GM06990 (cell line): ENCODE results near the gene ID3.
A peak's percentile ranks its signal among the peaks of the same experiment; 100 is the strongest.

Experiments used
- DNase-seq: peaks from one replicate; pipeline ENCODE4 v3.0.0-alpha.2; 2011; ENCODE audit not compliant: insufficient read length; ENCODE audit errors: extremely low read depth
- H3K27me3 ChIP-seq: replicated peaks from 2 replicates; pipeline ENCODE4 v1.6.0; 2011; ENCODE audit warnings: low read length; ENCODE audit not compliant: control insufficient read depth, insufficient read depth
- H3K36me3 ChIP-seq: 2 replicates; pipeline ENCODE4 v1.5.1; 2011; ENCODE audit warnings: low read length; ENCODE audit not compliant: control insufficient read depth, insufficient read depth
- H3K4me3 ChIP-seq: replicated peaks from 2 replicates; pipeline ENCODE4 v1.5.1; 2011; ENCODE audit warnings: low read depth, mild to moderate bottlenecking, control low read depth, low read length
- CTCF ChIP-seq: IDR thresholded peaks from 2 replicates; pipeline ENCODE4 v1.5.1; 2011; ENCODE audit warnings: low read length, control low read depth, mild to moderate bottlenecking, inconsistent platforms; ENCODE audit not compliant: insufficient read depth, poor library complexity, severe bottlenecking

ID3 gene

GRCh38 chr1:23581219-23581618, 21.9 kb upstream of the ID3 start:
- DNase-seq = no peak
- Histone ChIP-seq H3K4me3 (no peak overlapping the region), H3K36me3 (no peaks in the 10 kb centered on the region), H3K27me3 (no peaks in the 10 kb centered on the region)
- TF ChIP-seq CTCF = no peak

DNA sequence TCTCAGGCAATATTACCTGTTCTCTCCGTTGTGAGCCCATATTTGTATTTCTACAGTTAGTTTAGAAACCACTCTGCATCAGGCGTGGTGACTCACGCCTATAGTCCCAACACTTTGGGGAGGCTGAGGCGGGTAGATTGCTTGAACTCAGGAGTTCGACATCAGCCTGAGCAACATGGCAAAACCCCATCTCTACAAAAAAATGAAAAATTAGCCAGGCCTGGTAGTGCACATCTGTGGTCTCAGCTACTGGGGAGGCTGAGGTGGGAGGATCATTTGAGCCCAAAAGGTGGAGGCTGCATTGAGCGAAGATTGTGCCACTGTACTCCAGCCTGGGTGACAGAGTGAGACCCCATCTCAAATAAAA, 19.7 kb upstream of the ID3 start:
- DNase-seq = no peak
- no peak overlapping the region for H3K4me3 ChIP-seq
- no peaks in the 10 kb centered on the region for H3K36me3 ChIP-seq
- no peaks in the 10 kb centered on the region for H3K27me3 ChIP-seq
- no peak for TF ChIP-seq CTCF

DNA sequence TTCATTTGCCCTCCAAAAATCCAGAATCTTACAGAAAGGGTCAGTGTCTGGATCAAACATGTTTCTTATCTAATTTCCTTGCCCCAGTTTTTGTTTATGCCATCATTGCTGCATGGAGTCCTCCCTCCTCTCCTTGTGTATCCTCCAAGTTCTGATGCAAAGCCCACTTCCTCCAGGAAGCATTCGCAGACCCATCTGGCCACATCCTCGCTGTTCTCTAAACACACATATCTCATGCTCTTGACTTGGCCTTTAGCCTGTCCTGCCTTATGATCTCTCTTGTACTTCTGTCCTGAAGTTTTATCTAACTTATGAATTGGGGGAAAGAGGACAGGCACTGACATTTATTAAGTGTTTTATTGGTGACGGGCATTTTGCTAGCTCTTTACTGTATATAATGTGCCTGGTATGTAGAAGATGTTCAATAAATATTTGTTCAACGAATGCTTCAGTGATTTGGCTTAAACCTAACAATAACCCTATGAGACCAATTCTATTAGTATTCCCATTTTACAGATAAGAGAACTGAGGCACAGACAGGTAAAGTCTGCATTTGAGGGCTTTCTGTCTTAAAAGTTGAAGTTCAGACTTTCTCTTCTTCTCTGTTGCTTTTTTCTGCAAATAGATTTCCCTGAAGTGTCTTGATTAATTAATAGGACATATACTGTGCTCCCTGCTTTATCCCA, 19.2 kb upstream of the ID3 start:
- Histone ChIP-seq H3K4me3 (no peak overlapping the region), H3K36me3 (no peaks in the 10 kb centered on the region), H3K27me3 (no peaks in the 10 kb centered on the region)
- no peak for TF ChIP-seq CTCF
- no peak for DNase-seq

DNA sequence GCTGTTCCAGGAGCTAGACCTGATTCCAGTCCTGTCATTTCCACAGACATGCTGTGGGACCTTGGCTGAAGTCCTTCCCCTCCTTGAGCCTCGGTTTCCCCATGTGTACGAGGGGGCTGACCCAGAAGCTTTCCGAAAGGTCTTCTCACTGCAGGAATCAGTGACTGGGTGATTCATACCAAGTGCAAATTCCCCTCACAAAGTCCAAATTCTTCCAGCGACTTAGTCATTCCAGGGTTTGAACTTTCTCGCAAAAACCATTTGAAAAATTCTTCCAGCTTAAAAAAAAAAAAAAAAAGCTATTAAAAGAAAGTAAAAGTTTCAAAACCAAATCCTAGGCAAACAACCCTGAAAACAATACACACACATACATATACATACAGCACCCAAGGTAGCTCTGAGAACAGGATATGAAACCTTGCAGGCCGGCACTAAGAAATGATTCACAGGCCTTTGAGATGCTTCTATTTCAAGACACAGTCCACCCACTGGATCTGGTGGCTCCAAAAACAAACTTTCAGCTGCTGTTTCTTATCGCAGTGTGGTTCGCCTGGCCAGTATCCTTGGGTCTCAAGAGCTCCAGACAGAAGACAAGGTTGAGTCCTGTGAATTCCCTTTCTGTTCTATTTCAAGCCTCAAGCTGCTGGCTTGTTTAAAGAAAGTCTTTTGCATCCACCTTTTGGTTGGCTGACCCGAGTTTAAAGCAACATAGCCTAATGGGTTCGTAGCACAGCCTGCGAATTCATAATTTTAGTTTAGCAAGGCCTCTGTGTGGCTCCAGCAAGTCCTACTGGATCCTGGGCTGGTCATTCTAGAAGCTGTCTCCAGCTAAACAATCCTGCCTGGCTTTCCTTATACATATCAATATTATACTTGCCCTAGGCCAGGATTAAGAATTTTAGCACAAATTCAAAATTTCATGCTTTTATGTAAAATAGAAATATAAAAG, 18.0 kb upstream of the ID3 start:
- no peak for TF ChIP-seq CTCF
- H3K4me3 ChIP-seq = peak overlapping the region; percentile 43

DNA sequence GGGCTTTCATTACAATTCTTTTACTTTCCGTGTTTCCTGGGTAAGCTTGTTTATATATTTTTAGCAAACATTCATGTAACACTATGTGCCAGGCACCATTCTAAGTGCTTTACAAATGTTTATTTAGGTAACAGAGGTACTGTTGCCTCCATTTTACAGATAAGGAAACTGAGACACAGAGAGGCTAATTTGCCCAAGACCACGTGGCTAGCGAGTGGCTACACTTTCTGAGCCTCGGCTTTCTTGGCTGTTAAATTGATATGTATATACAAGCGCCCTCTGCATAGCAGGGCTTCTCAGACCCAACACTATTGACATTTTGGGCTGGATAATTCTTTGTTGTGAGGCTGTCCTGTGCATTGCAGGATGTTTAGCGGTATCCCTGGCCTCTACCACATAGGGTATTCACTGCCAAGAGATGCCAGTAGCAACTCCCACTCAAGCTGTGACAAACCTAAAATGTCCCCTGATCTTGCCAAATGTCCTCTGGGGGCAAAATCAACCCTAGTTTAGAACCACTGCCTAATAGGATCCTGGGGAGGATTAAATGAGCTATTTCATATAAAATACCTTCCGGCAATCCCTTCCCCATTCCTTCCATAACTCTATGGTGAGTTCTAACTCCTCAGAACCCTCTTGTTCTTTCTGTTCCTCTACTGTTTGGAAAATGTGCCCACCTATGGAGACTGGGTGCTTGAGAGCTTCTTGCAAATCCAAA, 17.2 kb upstream of the ID3 start:
- DNase-seq = no peak
- Histone ChIP-seq H3K4me3 (peak overlapping the region; percentile 12), H3K27me3 (no peaks in the 10 kb centered on the region), H3K36me3 (no peaks in the 10 kb centered on the region)
- TF ChIP-seq CTCF = no peak

More for the DNA sequence above, 18.0 kb upstream of the ID3 start:
- peak; percentile 74 for DNase-seq
- Histone ChIP-seq H3K27me3 (no peaks in the 10 kb centered on the region), H3K36me3 (no peaks in the 10 kb centered on the region)
